Vagina (tissue), 2 donors: ENCODE data around the gene SBF2. TPM values are rescaled to one million over a fixed set of nuclear protein-coding genes. Genes with fewer than 3 reads are reported as not detected.

Experiments used
- DNase-seq, 2 donors: peaks; one replicate each; pipeline ENCODE4 v3.0.0-alpha.2; 2017; ENCODE audit errors: extremely low spot score in 2 of 2
- H3K27ac ChIP-seq: fragments of 200-600 bp; sonication (generic); one replicate; pipeline ENCODE4 v1.5.1; 2019
- H3K27me3 ChIP-seq: fragments of 200-600 bp; sonication (generic); one replicate; pipeline ENCODE4 v1.5.1; 2019
- H3K36me3 ChIP-seq, 2 donors: fragments of 200-600 bp; sonication (generic); one replicate each; pipeline ENCODE4 v1.5.1; 2017 to 2019
- H3K4me1 ChIP-seq: fragments of 200-600 bp; sonication (generic); one replicate; pipeline ENCODE4 v1.5.1; 2019
- H3K4me3 ChIP-seq, 2 donors: fragments of 200-600 bp; sonication (generic); 1 replicate in 1 of 2; 2 replicates in 1 of 2; pipeline ENCODE4 v1.5.1; 2016 to 2019
- H3K9me3 ChIP-seq: fragments of 200-600 bp; sonication (generic); one replicate; pipeline ENCODE4 v1.5.1; 2019
- POLR2A ChIP-seq, 2 donors: fragments of 450-650 bp; IDR thresholded peaks; one replicate each; pipeline ENCODE4 v1.6.1; 2017; ENCODE audit warnings: antibody characterized with exemption in 2 of 2, mild to moderate bottlenecking in 2 of 2, moderate library complexity in 2 of 2
- POLR2AphosphoS5 ChIP-seq, 2 donors: sonication (generic); formaldehyde crosslinking; IDR thresholded peaks; one replicate each; pipeline ENCODE4 v1.9.0; 2017; ENCODE audit warnings: antibody characterized with exemption in 2 of 2, mild to moderate bottlenecking in 2 of 2, low read depth in 1 of 2; ENCODE audit not compliant: insufficient read depth in 1 of 2
- intact Hi-C: fragments of 100-400 bp; cut with DNase I; formaldehyde crosslinking; loops from one replicate; pipeline ENCODE4 v1.15.1; 2023
- total RNA-seq: library from RNA; depleted of rRNA; stranded (reverse); fragments of >200 nt; gene quantifications from one replicate; pipeline ENCODE4 v1.2.3, GENCODE V29; 2016
- TF ChIP-seq, protein P1 (sequence below), 3 experiments: fragments of 450-650 bp in 2 of 3; fragments of 200-600 bp in 1 of 3; sonication (generic) in 1 of 3; IDR thresholded peaks; one replicate each; pipeline ENCODE4 v1.5.1; 2017 to 2019; ENCODE audit warnings: antibody characterized with exemption in 3 of 3, mild to moderate bottlenecking in 2 of 3, moderate library complexity in 2 of 3

SBF2 gene
- total RNA-seq, 1 donor from 2014 or later, result 69.5 TPM

DNA sequence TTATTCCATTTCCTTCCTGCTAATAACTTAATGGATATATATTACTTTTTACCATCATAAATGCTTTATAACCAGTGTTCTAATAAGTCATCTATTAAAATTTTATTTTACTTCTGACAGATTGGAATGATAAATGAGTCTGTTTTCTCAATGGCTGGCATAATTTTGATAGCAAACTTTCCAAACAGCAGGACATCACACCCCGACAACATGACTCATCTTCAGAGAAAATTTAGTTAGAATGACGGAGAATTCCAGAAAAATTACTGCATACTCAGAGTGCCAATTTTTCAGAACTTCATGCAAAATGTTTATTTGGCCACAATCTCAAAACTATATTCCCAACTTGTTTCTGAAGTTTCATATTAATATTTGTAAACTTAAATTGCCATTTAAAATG, 455.8 kb downstream of the SBF2 start:
- H3K9me3 ChIP-seq, result no peaks in the 10 kb centered on the region
- intact Hi-C loops, result no loop called here
- H3K36me3 ChIP-seq, result peaks cover 0 to 4% of the 10 kb centered on the region in 2 donors
- no peaks in the 10 kb centered on the region for H3K27me3 ChIP-seq
- no peak overlapping the region for H3K27ac ChIP-seq
- H3K4me3 ChIP-seq, result no peak overlapping the region
- DNase-seq, result no peak
- H3K4me1 ChIP-seq, result peaks cover 18% of the 10 kb centered on the region
- TF ChIP-seq, protein P1, sequence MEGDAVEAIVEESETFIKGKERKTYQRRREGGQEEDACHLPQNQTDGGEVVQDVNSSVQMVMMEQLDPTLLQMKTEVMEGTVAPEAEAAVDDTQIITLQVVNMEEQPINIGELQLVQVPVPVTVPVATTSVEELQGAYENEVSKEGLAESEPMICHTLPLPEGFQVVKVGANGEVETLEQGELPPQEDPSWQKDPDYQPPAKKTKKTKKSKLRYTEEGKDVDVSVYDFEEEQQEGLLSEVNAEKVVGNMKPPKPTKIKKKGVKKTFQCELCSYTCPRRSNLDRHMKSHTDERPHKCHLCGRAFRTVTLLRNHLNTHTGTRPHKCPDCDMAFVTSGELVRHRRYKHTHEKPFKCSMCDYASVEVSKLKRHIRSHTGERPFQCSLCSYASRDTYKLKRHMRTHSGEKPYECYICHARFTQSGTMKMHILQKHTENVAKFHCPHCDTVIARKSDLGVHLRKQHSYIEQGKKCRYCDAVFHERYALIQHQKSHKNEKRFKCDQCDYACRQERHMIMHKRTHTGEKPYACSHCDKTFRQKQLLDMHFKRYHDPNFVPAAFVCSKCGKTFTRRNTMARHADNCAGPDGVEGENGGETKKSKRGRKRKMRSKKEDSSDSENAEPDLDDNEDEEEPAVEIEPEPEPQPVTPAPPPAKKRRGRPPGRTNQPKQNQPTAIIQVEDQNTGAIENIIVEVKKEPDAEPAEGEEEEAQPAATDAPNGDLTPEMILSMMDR (IDR thresholded peaks at IDR 0.05), result no peak
- TF ChIP-seq POLR2AphosphoS5 (IDR thresholded peaks at IDR 0.05; ENCODE audit: insufficient read depth in 1 of 2, low read depth in 1 of 2), result no peak
- TF ChIP-seq POLR2A (IDR thresholded peaks at IDR 0.05), result no peak

DNA sequence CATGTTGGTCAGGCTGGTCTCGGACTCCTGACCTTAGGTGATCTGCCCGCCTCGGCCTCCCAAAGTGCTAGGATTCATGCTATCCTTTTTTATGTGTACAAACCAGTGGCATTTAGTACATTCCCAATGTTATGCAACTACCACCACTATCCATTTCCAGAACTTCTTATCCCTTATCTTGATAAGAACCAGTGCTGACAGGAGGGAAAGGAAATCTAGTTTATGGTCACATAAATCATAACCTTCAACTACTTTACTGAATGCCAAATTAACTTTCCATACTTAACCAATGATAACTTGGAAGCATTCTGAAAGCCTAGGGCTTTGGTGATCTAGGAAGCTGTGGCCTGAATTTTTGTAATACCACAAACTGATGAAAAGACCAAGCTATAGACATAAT, 459.7 kb downstream of the SBF2 start:
- Histone ChIP-seq H3K9me3 (no peaks in the 10 kb centered on the region), H3K27ac (no peak overlapping the region), H3K36me3 (peaks cover 0 to 14% of the 10 kb centered on the region in 2 donors), H3K27me3 (no peaks in the 10 kb centered on the region), H3K4me3 (no peak overlapping the region), H3K4me1 (peaks cover 4% of the 10 kb centered on the region)
- no peak for TF ChIP-seq POLR2AphosphoS5 (IDR thresholded peaks at IDR 0.05; ENCODE audit: insufficient read depth in 1 of 2, low read depth in 1 of 2)
- intact Hi-C loops, result no loop called here
- no peak for DNase-seq

DNA sequence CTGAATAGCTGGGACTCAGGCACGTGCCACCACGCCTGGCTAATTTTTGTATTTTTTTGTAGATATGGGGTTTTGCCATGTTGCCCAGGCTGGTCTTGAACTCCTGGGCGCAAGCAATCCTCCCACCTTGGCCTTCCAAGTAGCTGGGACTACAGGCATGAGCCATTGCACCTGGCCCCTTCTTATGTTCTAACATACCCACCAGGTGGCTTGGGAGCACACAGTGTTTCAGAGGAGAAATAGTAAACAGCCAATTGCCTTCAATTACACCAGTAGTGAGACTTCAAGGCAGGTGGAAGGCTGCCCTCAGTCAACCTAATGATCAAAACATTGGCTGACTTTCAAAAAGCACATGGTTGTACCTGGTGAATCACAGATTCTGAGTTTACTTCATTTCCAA, 462.9 kb downstream of the SBF2 start:
- peaks cover 0 to 11% of the 10 kb centered on the region in 2 donors for H3K36me3 ChIP-seq
- no peak overlapping the region for H3K4me3 ChIP-seq
- peaks cover 6% of the 10 kb centered on the region for H3K4me1 ChIP-seq
- intact Hi-C loops, result no loop called here
- no peak for TF ChIP-seq POLR2A (IDR thresholded peaks at IDR 0.05)
- H3K27me3 ChIP-seq, result no peaks in the 10 kb centered on the region
- no peaks in the 10 kb centered on the region for H3K9me3 ChIP-seq
- H3K27ac ChIP-seq, result no peak overlapping the region
- no peak for DNase-seq

DNA sequence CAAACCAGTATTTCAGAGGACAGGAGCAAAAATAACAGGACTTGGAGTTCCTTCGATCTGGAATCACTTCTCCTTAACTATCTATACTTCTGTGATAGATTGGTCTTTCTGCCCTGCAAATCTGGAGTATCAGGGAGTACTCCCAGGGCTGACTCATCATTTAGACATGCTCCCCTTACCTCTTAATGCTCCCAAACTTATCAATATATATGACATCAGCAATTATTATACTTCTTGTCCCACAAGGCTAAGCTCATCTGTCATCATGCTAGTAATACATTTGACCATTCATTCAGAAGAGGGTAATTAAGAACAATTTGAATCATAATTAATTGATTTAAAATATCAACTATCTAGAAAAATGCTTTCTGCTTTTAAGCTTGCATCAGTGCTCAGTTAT, 466.3 kb downstream of the SBF2 start:
- Histone ChIP-seq H3K4me3 (no peak overlapping the region), H3K27ac (no peak overlapping the region), H3K27me3 (no peaks in the 10 kb centered on the region), H3K9me3 (no peaks in the 10 kb centered on the region), H3K4me1 (peaks cover 6% of the 10 kb centered on the region), H3K36me3 (peaks cover 0 to 11% of the 10 kb centered on the region in 2 donors)
- intact Hi-C loops, result no loop called here
- TF ChIP-seq POLR2A (IDR thresholded peaks at IDR 0.05) (no peak), POLR2AphosphoS5 (IDR thresholded peaks at IDR 0.05; ENCODE audit: insufficient read depth in 1 of 2, low read depth in 1 of 2) (no peak)
- TF ChIP-seq, protein P1 (IDR thresholded peaks at IDR 0.05), result no peak
- no peak for DNase-seq

DNA sequence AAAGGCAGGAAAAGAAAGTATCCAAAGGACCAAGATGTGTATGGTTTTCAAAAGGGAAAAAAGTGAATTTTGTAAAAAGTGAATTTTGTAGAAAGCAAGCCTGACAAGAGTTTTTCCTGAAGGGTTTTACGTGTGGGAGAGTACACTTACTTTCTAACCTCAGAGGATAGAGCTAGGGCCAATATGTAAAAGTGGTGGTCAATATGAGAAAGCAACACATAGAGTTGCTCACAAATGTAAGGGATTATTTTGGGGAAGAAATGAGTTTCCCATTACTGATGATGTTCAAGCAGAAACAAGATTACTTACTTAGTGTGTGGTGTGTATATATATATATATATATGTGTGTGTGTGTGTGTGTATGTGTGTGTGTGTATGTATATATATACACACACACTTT, 467.6 kb downstream of the SBF2 start:
- Histone ChIP-seq H3K27me3 (no peaks in the 10 kb centered on the region), H3K4me3 (no peak overlapping the region), H3K4me1 (peaks cover 6% of the 10 kb centered on the region), H3K9me3 (no peaks in the 10 kb centered on the region), H3K27ac (no peak overlapping the region), H3K36me3 (no peaks in the 10 kb centered on the region)
- intact Hi-C loops, result no loop called here
- DNase-seq, result no peak
- TF ChIP-seq POLR2AphosphoS5 (IDR thresholded peaks at IDR 0.05; ENCODE audit: insufficient read depth in 1 of 2, low read depth in 1 of 2) (no peak), POLR2A (IDR thresholded peaks at IDR 0.05) (no peak)
- TF ChIP-seq, protein P1 (IDR thresholded peaks at IDR 0.05), result no peak

DNA sequence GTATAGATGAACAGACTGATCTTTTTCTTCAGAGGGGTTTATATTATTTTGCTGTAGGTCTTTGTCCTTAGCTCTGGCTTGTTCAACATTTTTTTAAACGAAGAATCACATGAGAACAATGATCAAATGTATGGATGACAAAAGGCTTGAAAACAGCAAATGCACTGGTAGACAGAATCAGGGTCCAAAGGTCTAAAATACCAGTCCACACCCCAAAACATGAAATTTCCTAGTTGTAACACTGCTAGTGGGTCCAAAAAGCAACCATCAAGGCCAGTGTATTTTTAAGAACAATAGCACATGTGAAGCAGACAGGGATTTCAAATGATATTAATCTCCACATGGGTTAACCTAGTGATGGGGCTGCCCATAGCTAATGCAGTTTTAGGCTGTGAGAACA, 468.1 kb downstream of the SBF2 start:
- H3K4me1 ChIP-seq, result peaks cover 6% of the 10 kb centered on the region
- DNase-seq, result no peak
- no peak overlapping the region for H3K27ac ChIP-seq
- no peaks in the 10 kb centered on the region for H3K36me3 ChIP-seq
- no peaks in the 10 kb centered on the region for H3K9me3 ChIP-seq
- H3K4me3 ChIP-seq, result no peak overlapping the region
- intact Hi-C loops, result no loop called here
- no peaks in the 10 kb centered on the region for H3K27me3 ChIP-seq
- TF ChIP-seq, protein P1 (IDR thresholded peaks at IDR 0.05), result no peak
- TF ChIP-seq POLR2AphosphoS5 (IDR thresholded peaks at IDR 0.05; ENCODE audit: insufficient read depth in 1 of 2, low read depth in 1 of 2), result no peak
